HEK293 (cell line): ENCODE data around the gene TBC1D30.

Source experiments
- CTCF ChIP-seq: fragments of 450-650 bp; formaldehyde crosslinking; IDR thresholded peaks from 2 replicates; pipeline ENCODE4 v1.5.1; 2016; ENCODE audit warnings: missing biosample characterization, missing genetic modification characterization
- PRDM4 ChIP-seq: fragments of 450-650 bp; formaldehyde crosslinking; IDR thresholded peaks from 2 replicates; pipeline ENCODE4 v1.5.1; 2017; ENCODE audit warnings: missing biosample characterization, missing genetic modification characterization
- ZNF148 ChIP-seq: fragments of 450-650 bp; formaldehyde crosslinking; IDR thresholded peaks from 2 replicates; pipeline ENCODE4 v1.5.0; 2017; ENCODE audit warnings: missing biosample characterization, missing genetic modification characterization, borderline replicate concordance
- ZNF211 ChIP-seq: fragments of 450-650 bp; formaldehyde crosslinking; IDR thresholded peaks from 2 replicates; pipeline ENCODE4 v1.5.1; 2016; ENCODE audit warnings: low read depth, missing biosample characterization, missing genetic modification characterization
- ZNF274 ChIP-seq, 2 experiments: fragments of 200-500 bp in 1 of 2; fragments of 450-650 bp in 1 of 2; sonication (Bioruptor generic) in 1 of 2; formaldehyde crosslinking in 1 of 2; IDR thresholded peaks; 2 replicates each; pipeline versions ENCODE4 v1.5.1 to v1.6.1; 2014 to 2016; ENCODE audit warnings: borderline replicate concordance in 1 of 2, inconsistent platforms in 1 of 2, low read length in 1 of 2, missing biosample characterization in 1 of 2, missing genetic modification characterization in 1 of 2
- ZNF704 ChIP-seq: fragments of 450-650 bp; formaldehyde crosslinking; IDR thresholded peaks from 2 replicates; pipeline ENCODE4 v1.5.1; 2016; ENCODE audit warnings: missing biosample characterization, missing genetic modification characterization
- ZNF837 ChIP-seq: fragments of 450-650 bp; formaldehyde crosslinking; IDR thresholded peaks from 2 replicates; pipeline ENCODE4 v1.5.1; 2016; ENCODE audit warnings: missing biosample characterization, missing genetic modification characterization

- TF ChIP-seq CTCF (tag by site-specific recombination), result no peak
- no peak for TF ChIP-seq ZNF837 (tag by site-specific recombination)
- TF ChIP-seq ZNF148 (tag by site-specific recombination), result no peak
- no peak for TF ChIP-seq ZNF211
- TF ChIP-seq PRDM4 (tag by site-specific recombination), result no peak
- TF ChIP-seq ZNF704, result no peak
- no peak for TF ChIP-seq ZNF274 (IDR thresholded peaks at IDR 0.05; ENCODE audit: low read length)
- no peak for TF ChIP-seq ZNF274 (tag by site-specific recombination; IDR thresholded peaks at IDR 0.05; ENCODE audit: borderline replicate concordance)
Measured at GRCh38 chr12:64882687-64883086, 58.2 kb downstream of the TBC1D30 start.
